ENCODE results near the gene SMARCA5. TPM values are rescaled to one million over a fixed set of nuclear protein-coding genes. Genes with fewer than 3 reads are reported as not detected.

Gene SMARCA5
- total RNA-seq, 1 experiment from 2014 or later = 64.1 TPM

Other genes starting within 250 kb of the SMARCA5 start
- 14.1 and 23.4 TPM in 2 replicates for gene GAB1, start 176.8 kb upstream of the SMARCA5 start, total RNA-seq (2014; rRNA removed; shearing (Covaris generic))
- gene FREM3, start 187.0 kb downstream of the SMARCA5 start, total RNA-seq (2014; rRNA removed; shearing (Covaris generic)) = 0.04 TPM in 1 of 2 replicates, not detected in the other

Data from H7 (cell line).